ENCODE data around the gene COP1.
"Not testable (repeated sequence)": the region's sequence is repeated elsewhere in the genome, so short reads cannot be mapped to it uniquely, and the experiment has no call there.

Gene COP1

GRCh38 chr1:176206961-176207902, at the start of gene COP1:
TSS of gene COP1 (minus strand) at chr1:176207286. CDS start at chr1:176206978, 308 bp downstream.
- TF ChIP-seq, protein P1, sequence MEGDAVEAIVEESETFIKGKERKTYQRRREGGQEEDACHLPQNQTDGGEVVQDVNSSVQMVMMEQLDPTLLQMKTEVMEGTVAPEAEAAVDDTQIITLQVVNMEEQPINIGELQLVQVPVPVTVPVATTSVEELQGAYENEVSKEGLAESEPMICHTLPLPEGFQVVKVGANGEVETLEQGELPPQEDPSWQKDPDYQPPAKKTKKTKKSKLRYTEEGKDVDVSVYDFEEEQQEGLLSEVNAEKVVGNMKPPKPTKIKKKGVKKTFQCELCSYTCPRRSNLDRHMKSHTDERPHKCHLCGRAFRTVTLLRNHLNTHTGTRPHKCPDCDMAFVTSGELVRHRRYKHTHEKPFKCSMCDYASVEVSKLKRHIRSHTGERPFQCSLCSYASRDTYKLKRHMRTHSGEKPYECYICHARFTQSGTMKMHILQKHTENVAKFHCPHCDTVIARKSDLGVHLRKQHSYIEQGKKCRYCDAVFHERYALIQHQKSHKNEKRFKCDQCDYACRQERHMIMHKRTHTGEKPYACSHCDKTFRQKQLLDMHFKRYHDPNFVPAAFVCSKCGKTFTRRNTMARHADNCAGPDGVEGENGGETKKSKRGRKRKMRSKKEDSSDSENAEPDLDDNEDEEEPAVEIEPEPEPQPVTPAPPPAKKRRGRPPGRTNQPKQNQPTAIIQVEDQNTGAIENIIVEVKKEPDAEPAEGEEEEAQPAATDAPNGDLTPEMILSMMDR (IDR thresholded peaks at IDR 0.05; ENCODE audit: insufficient read depth, low read length, missing control alignments) = no peak
- H3K4me3 ChIP-seq (ENCODE audit: low read depth, low read length) = peak within 1 kb of the TSS; percentile 87
- DNase-seq (ENCODE audit: low read depth, low spot score) = peak; percentile 50
- ChIA-PET POLR2A (interaction anchor here (0.6 to 0.8 kb wide), 4 partner anchors 10 to 38 kb away, joined by 3 to 4 read pairs (median 4); no protein-coding TSS in a partner anchor), CTCF (interaction anchor here (0.8 to 0.9 kb wide), 2 partner anchors 12 to 134 kb away, joined by 3 to 4 read pairs; no protein-coding TSS in a partner anchor)

DNA sequence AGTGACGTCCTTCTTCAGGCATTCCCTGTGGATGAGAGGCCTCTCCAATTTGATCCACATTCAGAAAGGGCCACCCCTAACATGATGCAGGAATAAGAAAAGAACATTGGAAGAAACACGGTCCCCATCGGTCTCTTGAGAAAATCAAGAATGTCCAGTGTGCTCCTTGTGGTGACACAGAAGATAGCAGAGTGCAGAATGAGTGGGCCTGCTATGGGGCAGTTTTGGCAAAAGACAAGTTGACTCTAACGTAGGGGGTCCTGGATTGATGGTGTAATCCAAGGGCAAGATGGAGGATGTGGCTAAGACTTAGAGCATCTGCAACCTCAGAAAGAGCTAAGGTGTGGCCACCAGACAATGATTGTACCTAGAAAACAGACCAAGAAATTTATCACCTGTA, 45.1 kb upstream of the COP1 start:
- ChIA-PET CTCF (no interaction called here), POLR2A (no interaction called here)
- DNase-seq (ENCODE audit: low read depth, low spot score) = no peak
- TF ChIP-seq, protein P1 (IDR thresholded peaks at IDR 0.05; ENCODE audit: insufficient read depth, low read length, missing control alignments) = no peak
- no peak overlapping the region for H3K4me3 ChIP-seq (ENCODE audit: low read depth, low read length)

GRCh38 chr1:176244851-176245250, 37.8 kb upstream of the COP1 start:
- ChIA-PET CTCF (no interaction called here), POLR2A (interaction anchor here (0.6 kb wide), 1 partner anchor 37 kb away, joined by 3 read pairs; no protein-coding TSS in a partner anchor)
- no peak for DNase-seq (ENCODE audit: low read depth, low spot score)
- TF ChIP-seq, protein P1 (IDR thresholded peaks at IDR 0.05; ENCODE audit: insufficient read depth, low read length, missing control alignments) = no peak
- H3K4me3 ChIP-seq (ENCODE audit: low read depth, low read length) = no peak overlapping the region

DNA sequence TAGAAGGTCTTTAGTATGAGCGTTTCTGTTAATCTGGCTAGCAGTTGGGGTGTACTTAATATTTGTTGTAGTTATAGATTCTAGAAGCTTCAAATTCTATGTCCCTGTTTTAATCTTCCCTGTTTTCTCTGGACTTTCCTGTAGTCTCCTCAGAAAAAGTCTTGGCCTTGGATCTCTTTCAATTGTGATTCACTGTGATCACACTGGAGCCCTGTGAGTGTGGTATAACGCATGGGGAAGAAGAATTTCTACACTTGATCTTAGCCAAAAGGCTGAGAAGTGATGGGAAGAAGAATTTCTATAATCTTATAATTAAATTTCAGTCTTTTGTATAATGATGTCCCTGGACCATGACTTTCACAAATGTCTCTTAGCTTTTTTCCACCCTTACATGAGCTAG, 36.7 kb upstream of the COP1 start:
- no peak for DNase-seq (ENCODE audit: low read depth, low spot score)
- CTCF ChIA-PET = no interaction called here
- POLR2A ChIA-PET = no interaction called here
- TF ChIP-seq, protein P1 (IDR thresholded peaks at IDR 0.05; ENCODE audit: insufficient read depth, low read length, missing control alignments) = no peak
- no peak overlapping the region for H3K4me3 ChIP-seq (ENCODE audit: low read depth, low read length)

- DNase-seq (ENCODE audit: low read depth, low spot score) = peak; percentile 45
- TF ChIP-seq, protein P1 (IDR thresholded peaks at IDR 0.05; ENCODE audit: insufficient read depth, low read length, missing control alignments) = no peak
- no peak overlapping the region for H3K4me3 ChIP-seq (ENCODE audit: low read depth, low read length)
- POLR2A ChIA-PET = no interaction called here
- CTCF ChIA-PET = no interaction called here
Measured at GRCh38 chr1:176241385-176242015, 34.4 kb upstream of the COP1 start.

- CTCF ChIA-PET; POLR2A ChIA-PET; DNase-seq (ENCODE audit: low read depth, low spot score): not testable (repeated sequence)
Measured at GRCh38 chr1:176233657-176234056, 26.6 kb upstream of the COP1 start.

More at GRCh38 chr1:176233657-176234056, 26.6 kb upstream of the COP1 start:
- not testable (repeated sequence) for H3K4me3 ChIP-seq (ENCODE audit: low read depth, low read length)
